GM12872 (cell line): ENCODE results near the gene GIT2.

ENCODE experiments used
- TF ChIP-seq, protein P1 (sequence below): IDR thresholded peaks from 3 replicates; pipeline ENCODE4 v1.5.1; 2011; ENCODE audit warnings: low read depth, mild to moderate bottlenecking, low read length, moderate library complexity; ENCODE audit not compliant: insufficient read depth

Gene GIT2

DNA sequence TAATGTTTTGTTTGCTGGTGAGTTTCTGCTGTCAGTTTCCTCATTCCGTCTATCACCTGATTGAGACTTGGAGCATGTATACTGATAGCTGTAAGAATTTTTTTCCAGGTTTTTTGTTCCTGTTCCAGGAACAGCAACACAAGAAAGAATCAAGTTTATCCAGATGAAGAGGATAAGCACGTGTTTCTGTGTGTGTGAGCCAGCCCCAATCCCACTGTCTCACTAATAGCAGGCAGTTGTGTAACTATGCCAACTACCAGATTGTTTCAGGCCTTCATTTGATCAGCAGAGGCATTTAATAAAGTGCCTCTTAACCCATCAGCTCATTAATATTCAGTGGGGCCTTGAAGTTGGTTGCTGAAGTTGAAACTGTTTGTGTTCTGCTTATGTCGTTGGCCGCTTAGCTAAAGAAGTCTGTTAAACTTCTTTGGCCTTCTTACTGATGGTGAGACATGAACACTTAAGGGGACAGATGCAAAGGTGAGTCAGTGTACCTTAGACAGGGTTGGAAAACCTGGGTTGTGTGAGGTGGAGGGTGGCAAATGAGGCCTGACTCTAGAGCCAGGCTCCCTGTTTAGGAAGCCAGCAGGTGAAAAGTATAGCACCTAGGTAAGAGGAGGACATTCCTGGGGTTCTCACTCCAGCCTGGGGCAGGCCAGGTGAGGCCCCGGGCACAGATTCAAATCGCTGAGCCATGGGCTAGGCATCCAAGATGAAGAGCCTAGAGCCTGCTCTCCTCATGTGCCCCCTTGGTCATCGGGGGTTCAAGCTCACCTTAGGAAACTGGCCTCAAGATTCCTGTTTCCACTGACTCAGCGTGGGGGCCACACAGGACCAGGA is 6.7 kb upstream of the GIT2 start:
- TF ChIP-seq, protein P1, sequence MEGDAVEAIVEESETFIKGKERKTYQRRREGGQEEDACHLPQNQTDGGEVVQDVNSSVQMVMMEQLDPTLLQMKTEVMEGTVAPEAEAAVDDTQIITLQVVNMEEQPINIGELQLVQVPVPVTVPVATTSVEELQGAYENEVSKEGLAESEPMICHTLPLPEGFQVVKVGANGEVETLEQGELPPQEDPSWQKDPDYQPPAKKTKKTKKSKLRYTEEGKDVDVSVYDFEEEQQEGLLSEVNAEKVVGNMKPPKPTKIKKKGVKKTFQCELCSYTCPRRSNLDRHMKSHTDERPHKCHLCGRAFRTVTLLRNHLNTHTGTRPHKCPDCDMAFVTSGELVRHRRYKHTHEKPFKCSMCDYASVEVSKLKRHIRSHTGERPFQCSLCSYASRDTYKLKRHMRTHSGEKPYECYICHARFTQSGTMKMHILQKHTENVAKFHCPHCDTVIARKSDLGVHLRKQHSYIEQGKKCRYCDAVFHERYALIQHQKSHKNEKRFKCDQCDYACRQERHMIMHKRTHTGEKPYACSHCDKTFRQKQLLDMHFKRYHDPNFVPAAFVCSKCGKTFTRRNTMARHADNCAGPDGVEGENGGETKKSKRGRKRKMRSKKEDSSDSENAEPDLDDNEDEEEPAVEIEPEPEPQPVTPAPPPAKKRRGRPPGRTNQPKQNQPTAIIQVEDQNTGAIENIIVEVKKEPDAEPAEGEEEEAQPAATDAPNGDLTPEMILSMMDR, result no peak

DNA sequence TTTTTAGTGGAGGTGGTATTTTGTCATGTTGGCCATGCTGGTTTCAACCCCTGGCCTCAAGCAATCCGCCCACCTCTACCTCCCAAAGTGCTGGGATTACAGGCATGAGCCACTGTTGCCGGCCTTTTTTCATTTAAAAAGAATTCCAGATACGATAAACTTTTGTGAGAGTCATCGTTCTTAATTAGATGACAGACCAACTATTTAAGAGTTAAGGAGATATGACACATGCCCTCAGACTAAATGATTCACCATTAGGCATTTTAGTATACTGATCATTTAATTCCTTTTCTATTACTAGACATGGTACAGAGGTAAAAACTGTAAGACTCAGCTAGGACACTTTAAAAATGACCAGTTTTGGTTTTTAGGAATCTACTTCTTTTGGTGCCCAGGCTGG is 5.4 kb upstream of the GIT2 start:
- TF ChIP-seq, protein P1, result no peak

DNA sequence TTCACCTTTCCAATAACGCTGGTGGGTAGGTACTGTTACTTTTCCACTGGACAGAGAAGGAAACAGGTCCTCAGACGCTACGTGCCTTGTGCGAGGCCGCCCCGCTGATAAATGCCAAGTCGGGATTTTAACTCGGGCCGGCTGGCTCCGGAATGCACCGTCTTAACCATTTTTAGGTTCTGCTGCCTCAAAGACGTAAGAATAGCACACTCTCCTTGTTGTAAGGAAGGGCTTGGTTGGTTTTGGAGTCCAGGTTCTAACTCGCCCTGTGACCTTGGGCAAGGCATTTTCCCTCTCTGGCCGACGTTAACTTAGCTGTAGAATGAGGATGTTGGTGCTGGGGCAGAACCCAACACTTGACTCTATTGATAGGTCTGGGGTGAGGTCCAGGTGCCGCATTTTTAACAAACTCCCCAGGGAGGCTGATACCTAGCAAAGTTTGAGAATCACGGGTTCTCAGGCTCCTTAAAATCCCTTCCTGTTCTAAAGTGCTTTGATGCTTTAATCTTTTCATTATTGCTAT is 3.9 kb upstream of the GIT2 start:
- TF ChIP-seq, protein P1, result no peak

DNA sequence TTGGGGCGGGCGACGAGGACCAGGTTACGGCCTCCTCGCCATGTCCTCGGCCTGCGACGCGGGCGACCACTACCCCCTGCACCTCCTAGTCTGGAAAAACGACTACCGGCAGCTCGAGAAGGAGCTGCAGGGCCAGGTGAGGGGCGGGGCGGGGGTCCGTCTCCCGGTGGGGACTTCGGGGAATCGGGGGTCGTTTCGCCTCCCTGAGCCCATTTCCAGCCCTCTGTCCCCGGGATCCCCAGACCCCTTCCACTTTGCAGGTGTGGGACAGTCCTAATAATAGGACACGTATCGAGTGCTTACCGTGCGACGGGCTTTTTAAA is 3.4 kb upstream of the GIT2 start:
- TF ChIP-seq, protein P1, result no peak

DNA sequence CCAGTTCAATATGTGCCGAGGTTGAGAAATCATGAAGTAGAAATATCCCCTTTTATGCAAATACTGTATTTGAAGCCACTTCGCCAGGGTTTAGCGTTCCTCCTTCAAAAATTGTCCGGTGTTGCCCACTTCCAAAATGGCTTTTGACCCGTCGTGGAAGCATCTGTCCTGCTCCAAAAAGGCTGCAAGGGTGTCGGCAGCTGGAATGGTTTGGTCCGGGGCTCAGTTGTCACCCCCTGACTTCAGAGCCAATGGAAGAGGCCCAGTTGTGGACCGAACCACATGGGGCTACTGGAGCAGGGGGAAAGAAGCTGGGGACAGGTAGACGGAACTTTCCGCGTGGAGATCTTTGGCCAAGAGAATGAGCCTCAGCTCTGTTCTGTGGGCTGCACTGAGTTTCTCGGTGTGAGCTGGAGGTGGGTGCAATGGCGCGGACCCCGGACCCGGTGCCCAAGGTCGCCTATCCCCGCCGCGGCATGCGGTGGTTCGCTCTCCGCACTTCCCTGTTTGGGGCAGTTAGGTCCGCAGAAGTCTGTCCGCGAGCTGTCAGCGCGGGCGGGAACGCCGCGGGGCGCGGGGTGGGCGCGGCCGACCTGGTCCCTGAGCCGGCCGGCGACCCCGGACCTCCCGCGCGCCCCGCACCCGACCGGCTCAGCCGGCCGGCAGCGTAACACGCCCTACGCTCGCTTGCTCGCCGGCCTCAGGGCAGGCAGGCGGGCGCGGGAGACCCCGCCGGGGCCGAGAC is 2.9 kb upstream of the GIT2 start, which contains the start of gene ANKRD13A:
ANKRD13A (plus strand) TSS at position 527 of the 745 bp plus-strand sequence. CDS start 259 bp downstream, outside the sequence.
- TF ChIP-seq, protein P1, result no peak

DNA sequence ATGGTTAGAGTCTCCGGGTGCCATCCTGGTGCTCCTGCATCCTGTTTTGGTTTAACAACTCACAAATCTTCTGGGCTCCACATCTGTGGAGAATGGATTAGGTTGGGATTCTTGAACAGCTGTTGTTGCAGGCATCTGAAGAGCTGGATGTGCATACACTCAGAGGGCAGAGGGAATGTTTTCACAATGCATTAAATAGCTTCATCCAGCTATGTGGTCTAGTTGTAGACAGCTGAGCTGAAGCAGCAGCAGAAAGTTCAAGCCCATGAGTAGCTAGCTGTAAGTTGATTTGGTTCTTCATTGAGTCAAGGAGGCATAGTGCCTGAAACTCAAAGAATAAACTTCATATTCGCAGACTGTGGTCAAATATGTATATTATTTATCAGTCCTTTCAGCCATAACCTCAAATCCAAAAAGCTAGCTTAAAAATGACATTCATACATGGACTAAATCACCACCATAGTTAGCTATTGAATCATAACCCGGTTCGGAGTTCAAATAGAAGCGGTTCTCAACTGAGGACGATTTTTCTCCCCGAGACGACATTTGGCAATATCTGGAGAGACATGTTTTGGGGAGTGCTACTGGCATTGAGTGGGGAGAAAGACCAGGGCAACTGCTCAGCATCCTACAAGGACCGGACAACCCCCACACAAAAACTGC is 2.2 kb upstream of the GIT2 start:
- TF ChIP-seq, protein P1, result no peak

DNA sequence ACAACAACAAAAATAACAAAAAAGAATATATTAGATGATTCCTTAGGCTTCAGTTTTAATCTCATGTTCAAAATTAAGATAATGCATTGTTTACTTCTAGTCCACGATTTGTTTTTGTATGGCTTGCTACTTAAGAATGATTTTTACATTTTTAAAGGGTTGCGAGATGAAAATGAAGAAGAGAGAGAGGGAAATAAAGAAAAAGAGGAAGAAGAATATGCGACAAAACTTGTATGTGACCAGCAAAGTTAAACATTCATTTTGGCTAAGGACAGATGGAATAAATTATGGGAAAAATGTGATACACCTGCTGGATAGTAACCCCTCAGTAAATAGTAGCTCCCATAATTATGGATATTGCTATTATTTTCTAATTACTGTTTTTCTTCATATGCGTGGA is 1.2 kb upstream of the GIT2 start:
- TF ChIP-seq, protein P1, result no peak
